SK-N-SH treated with all-trans-retinoic acid at 6 μM for 48 hours (cell line): ENCODE results near the gene JPH3.

ENCODE experiments used
- ZNF70 ChIP-seq: fragments of 450-650 bp; formaldehyde crosslinking; IDR thresholded peaks from 2 replicates; pipeline ENCODE4 v1.5.0; 2020; ENCODE audit warnings: mild to moderate bottlenecking, moderate library complexity
- TF ChIP-seq, protein P1 (sequence below): fragments of 250-450 bp; sonication (Bioruptor Pico); IDR thresholded peaks from 2 replicates; pipeline ENCODE4 v1.8.0; 2020; ENCODE audit warnings: mild to moderate bottlenecking, moderate library complexity, borderline replicate concordance

DNA sequence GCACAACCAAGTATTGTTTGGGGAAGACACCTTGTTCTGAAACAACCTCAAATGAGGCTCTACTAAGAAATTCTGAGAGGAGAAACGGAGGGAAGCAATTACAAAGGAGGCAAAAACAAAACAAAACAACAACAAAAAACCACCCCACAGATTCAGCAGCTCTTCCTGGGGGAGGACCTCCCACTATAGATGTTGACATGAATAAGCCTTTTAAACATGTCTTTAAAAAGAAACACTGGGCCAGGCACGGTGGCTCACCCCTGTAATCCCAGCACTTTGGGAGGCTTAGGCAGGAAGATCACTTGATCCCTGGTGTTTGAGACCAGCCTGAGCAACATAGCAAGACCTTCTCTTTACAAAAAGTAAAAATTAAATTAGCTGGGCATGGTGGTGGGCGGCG lies 22.6 kb upstream of the JPH3 start:
- TF ChIP-seq ZNF70 (CRISPR knock-in tag): no peak
- TF ChIP-seq, protein P1, sequence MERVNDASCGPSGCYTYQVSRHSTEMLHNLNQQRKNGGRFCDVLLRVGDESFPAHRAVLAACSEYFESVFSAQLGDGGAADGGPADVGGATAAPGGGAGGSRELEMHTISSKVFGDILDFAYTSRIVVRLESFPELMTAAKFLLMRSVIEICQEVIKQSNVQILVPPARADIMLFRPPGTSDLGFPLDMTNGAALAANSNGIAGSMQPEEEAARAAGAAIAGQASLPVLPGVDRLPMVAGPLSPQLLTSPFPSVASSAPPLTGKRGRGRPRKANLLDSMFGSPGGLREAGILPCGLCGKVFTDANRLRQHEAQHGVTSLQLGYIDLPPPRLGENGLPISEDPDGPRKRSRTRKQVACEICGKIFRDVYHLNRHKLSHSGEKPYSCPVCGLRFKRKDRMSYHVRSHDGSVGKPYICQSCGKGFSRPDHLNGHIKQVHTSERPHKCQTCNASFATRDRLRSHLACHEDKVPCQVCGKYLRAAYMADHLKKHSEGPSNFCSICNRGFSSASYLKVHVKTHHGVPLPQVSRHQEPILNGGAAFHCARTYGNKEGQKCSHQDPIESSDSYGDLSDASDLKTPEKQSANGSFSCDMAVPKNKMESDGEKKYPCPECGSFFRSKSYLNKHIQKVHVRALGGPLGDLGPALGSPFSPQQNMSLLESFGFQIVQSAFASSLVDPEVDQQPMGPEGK: no peak
